Subcutaneous abdominal adipose tissue (tissue), 5 donors: ENCODE results near the gene GK2.

ENCODE experiments used
- H3K27ac ChIP-seq: one replicate; pipeline ENCODE4 v1.7.0; 2013; ENCODE audit warnings: low read depth, mild to moderate bottlenecking, inconsistent platforms, low read length, moderate library complexity
- H3K27me3 ChIP-seq, 5 donors: one replicate each; pipeline ENCODE4 v1.7.0; 2013; ENCODE audit warnings: low read length in 5 of 5, inconsistent platforms in 1 of 5; ENCODE audit not compliant: control insufficient read depth in 5 of 5, insufficient read depth in 4 of 5
- H3K36me3 ChIP-seq, 5 donors: one replicate each; pipeline ENCODE4 v1.7.0; 2013; ENCODE audit warnings: low read length in 5 of 5; ENCODE audit not compliant: control insufficient read depth in 5 of 5, insufficient read depth in 5 of 5
- H3K4me1 ChIP-seq, 5 donors: one replicate each; pipeline ENCODE4 v1.7.0; 2013; ENCODE audit warnings: low read length in 5 of 5, mild to moderate bottlenecking in 3 of 5, moderate library complexity in 1 of 5; ENCODE audit not compliant: control insufficient read depth in 5 of 5, insufficient read depth in 5 of 5
- H3K4me3 ChIP-seq, 5 donors: one replicate each; pipeline ENCODE4 v1.7.0; 2013; ENCODE audit warnings: low read length in 5 of 5, low read depth in 1 of 5
- H3K9ac ChIP-seq, 5 donors: one replicate each; pipeline ENCODE4 v1.7.0; 2013; ENCODE audit warnings: low read length in 5 of 5, mild to moderate bottlenecking in 4 of 5, moderate library complexity in 3 of 5
- H3K9me3 ChIP-seq, 5 donors: one replicate each; pipeline ENCODE4 v1.7.0; 2013; ENCODE audit warnings: low read length in 5 of 5; ENCODE audit not compliant: control insufficient read depth in 5 of 5
- donor health status: healthy.
- donor health status: healthy.
- donor health status: healthy.
- donor health status: healthy.
- donor health status: healthy.

The GK2 gene

GRCh38 chr4:79408063-79408462 is at the start of gene GK2:
TSS of gene GK2 (minus strand) at chr4:79408228. CDS start at chr4:79408200, 28 bp downstream.
- Histone ChIP-seq H3K4me3 (no peak within 1 kb of the TSS), H3K27ac (no peak within 1 kb of the TSS), H3K9me3 (peaks cover 0 to 2% (median 0%) of the 10 kb centered on the region in 5 donors), H3K4me1 (no peaks in the 10 kb centered on the region), H3K27me3 (no peaks in the 10 kb centered on the region), H3K9ac (no peak within 1 kb of the TSS), H3K36me3 (no peaks in the 10 kb centered on the region)

- Histone ChIP-seq H3K9ac (no peak overlapping the region), H3K27ac (no peak overlapping the region), H3K4me3 (no peak overlapping the region), H3K36me3 (no peaks in the 10 kb centered on the region), H3K27me3 (no peaks in the 10 kb centered on the region), H3K4me1 (no peaks in the 10 kb centered on the region), H3K9me3 (no peaks in the 10 kb centered on the region)
Measured at GRCh38 chr4:79455216-79455615, 47.2 kb upstream of the GK2 start.

DNA sequence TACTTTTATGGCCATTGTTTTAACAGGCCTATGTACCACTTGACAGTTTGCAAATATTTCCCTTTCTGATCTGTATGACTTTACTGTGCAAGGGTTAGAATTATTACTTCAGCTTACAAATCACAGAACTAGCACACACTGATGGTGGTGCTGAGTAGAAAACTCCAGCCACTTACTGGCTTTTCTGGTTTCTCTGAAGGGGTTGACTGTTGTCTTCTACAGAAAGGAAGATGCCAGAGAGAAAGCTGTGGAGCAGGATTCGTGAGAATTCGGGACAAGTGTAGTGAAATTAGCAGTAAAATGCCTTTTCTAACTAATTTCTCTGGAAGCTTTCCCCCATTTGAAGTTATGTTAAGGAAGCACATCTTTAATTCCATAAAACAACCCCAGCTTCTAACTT is 46.6 kb upstream of the GK2 start:
- Histone ChIP-seq H3K4me3 (no peak overlapping the region), H3K36me3 (no peaks in the 10 kb centered on the region), H3K9ac (no peak overlapping the region), H3K4me1 (no peaks in the 10 kb centered on the region), H3K27me3 (no peaks in the 10 kb centered on the region), H3K27ac (no peak overlapping the region), H3K9me3 (no peaks in the 10 kb centered on the region)

DNA sequence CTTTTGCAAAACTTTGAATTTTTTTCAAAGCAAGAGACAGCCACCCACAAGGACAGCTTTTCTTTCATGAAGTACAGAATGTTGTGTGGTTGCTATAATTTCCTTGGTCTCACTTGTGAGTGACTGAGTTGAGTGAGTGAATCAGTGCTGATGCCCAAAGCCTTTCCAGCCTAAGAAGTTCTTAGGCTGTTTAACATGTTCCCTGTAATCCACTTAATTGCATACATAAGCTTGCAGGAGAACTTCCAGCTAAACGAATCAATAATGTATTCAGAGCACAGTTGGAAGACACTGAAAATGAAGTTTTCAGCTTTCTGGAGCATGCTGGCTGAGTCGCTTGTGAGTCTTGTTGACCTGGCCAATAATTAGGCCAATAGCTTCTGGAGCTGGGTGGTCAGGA is 42.0 kb upstream of the GK2 start:
- Histone ChIP-seq H3K9ac (no peak overlapping the region), H3K4me3 (no peak overlapping the region), H3K4me1 (peaks cover 0 to 3% (median 0%) of the 10 kb centered on the region in 5 donors), H3K9me3 (no peaks in the 10 kb centered on the region), H3K27ac (no peak overlapping the region), H3K27me3 (no peaks in the 10 kb centered on the region), H3K36me3 (no peaks in the 10 kb centered on the region)

GRCh38 chr4:79446145-79446544 is 38.1 kb upstream of the GK2 start:
- Histone ChIP-seq H3K27me3 (no peaks in the 10 kb centered on the region), H3K27ac (no peak overlapping the region), H3K4me3 (no peak overlapping the region)

DNA sequence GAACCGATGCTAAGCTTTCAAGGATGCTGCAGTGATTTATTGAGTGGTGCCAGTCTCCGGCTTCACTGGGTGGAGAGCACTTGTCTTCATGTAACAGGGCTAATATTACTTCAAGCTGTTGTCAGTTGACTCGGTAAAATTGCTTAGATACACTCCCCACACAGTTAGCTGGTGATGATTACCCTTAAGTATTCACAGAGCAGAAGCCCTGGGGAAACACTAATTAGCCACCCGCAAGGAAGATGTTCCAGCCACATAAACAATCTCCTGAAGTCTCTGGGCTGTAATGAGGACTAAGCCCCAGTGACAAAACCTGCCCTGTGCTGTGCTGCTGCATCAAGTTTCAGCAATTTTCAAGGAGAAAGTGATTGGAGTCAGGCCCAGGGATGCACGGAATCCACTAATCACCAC is 37.3 kb upstream of the GK2 start:
- Histone ChIP-seq H3K27me3 (no peaks in the 10 kb centered on the region), H3K4me1 (peaks cover 0 to 3% (median 0%) of the 10 kb centered on the region in 5 donors), H3K4me3 (no peak overlapping the region), H3K27ac (no peak overlapping the region), H3K9me3 (no peaks in the 10 kb centered on the region), H3K36me3 (no peaks in the 10 kb centered on the region), H3K9ac (no peak overlapping the region)

More at GRCh38 chr4:79446145-79446544, 38.1 kb upstream of the GK2 start:
- H3K9ac ChIP-seq: no peak overlapping the region
- no peaks in the 10 kb centered on the region for H3K9me3 ChIP-seq
- H3K4me1 ChIP-seq: peaks cover 0 to 3% (median 0%) of the 10 kb centered on the region in 5 donors
- H3K36me3 ChIP-seq: no peaks in the 10 kb centered on the region

GRCh38 chr4:79442422-79442821 is 34.4 kb upstream of the GK2 start:
- H3K27me3 ChIP-seq: no peaks in the 10 kb centered on the region
- no peak overlapping the region for H3K9ac ChIP-seq
- no peaks in the 10 kb centered on the region for H3K36me3 ChIP-seq
- H3K9me3 ChIP-seq: no peaks in the 10 kb centered on the region
- H3K4me1 ChIP-seq: peaks cover 0 to 3% (median 0%) of the 10 kb centered on the region in 5 donors
- H3K4me3 ChIP-seq: no peak overlapping the region
- no peak overlapping the region for H3K27ac ChIP-seq

DNA sequence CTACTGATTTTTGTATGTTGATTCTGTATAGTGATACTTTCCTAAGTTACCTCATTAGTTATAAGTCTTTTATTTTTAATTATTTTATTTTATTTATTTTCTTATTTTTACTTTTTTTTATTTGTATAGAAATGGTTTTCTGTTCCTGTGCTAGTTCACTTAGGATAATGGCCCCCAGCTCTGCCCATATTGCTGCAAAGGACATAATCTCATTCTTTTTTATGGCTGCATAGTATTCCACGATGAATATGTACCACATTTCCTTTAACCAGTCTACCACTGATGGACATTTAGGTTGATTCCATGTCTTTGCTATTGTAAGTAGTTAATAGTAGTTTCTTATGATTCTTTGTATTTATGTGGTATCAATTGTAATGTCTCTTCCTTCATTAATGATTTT is 31.5 kb upstream of the GK2 start:
- Histone ChIP-seq H3K9ac (no peak overlapping the region), H3K27ac (no peak overlapping the region), H3K4me1 (no peaks in the 10 kb centered on the region), H3K36me3 (no peaks in the 10 kb centered on the region), H3K27me3 (no peaks in the 10 kb centered on the region), H3K9me3 (no peaks in the 10 kb centered on the region), H3K4me3 (no peak overlapping the region)

- Histone ChIP-seq H3K4me3 (no peak overlapping the region), H3K9ac (no peak overlapping the region), H3K27me3 (no peaks in the 10 kb centered on the region), H3K9me3 (no peaks in the 10 kb centered on the region), H3K36me3 (no peaks in the 10 kb centered on the region), H3K4me1 (peaks cover 3 to 14% (median 8%) of the 10 kb centered on the region in 5 donors), H3K27ac (no peak overlapping the region)
Measured at GRCh38 chr4:79431839-79432238, 23.8 kb upstream of the GK2 start.

- H3K9me3 ChIP-seq: no peaks in the 10 kb centered on the region
- H3K27ac ChIP-seq: peak overlapping the region; percentile 3
- no peak overlapping the region for H3K9ac ChIP-seq
- peaks cover 3 to 14% (median 8%) of the 10 kb centered on the region in 5 donors for H3K4me1 ChIP-seq
- no peaks in the 10 kb centered on the region for H3K27me3 ChIP-seq
- H3K36me3 ChIP-seq: no peaks in the 10 kb centered on the region
- H3K4me3 ChIP-seq: no peak overlapping the region
Measured at GRCh38 chr4:79429113-79429903, 21.3 kb upstream of the GK2 start.
